Occipital lobe (tissue), 3 donors: ENCODE data around the gene SOCS3. TPM values are rescaled to one million over a fixed set of nuclear protein-coding genes. Genes with fewer than 3 reads are reported as not detected.
"Not testable (repeated sequence)": the region's sequence is repeated elsewhere in the genome, so short reads cannot be mapped to it uniquely, and the experiment has no call there.

Experiments used
- DNase-seq: peaks from one replicate; lab custom pipeline; 2025; lab: John Stamatoyannopoulos, UW
- small RNA-seq: library from RNA; depleted of rRNA; stranded (forward); fragments of <200 nt; gene quantifications from one replicate; pipeline ENCODE3, GENCODE V24; 2014
- total RNA-seq: library from RNA; depleted of rRNA; stranded (reverse); fragments of >200 nt; gene quantifications from one replicate; pipeline ENCODE4 v1.2.3, GENCODE V29; 2014

The SOCS3 gene
- total RNA-seq, 1 donor from 2014 or later, result 8.3 TPM

GRCh38 chr17:78309659-78310255 is 50.1 kb downstream of the SOCS3 start:
- DNase-seq, result not testable (repeated sequence)

DNA sequence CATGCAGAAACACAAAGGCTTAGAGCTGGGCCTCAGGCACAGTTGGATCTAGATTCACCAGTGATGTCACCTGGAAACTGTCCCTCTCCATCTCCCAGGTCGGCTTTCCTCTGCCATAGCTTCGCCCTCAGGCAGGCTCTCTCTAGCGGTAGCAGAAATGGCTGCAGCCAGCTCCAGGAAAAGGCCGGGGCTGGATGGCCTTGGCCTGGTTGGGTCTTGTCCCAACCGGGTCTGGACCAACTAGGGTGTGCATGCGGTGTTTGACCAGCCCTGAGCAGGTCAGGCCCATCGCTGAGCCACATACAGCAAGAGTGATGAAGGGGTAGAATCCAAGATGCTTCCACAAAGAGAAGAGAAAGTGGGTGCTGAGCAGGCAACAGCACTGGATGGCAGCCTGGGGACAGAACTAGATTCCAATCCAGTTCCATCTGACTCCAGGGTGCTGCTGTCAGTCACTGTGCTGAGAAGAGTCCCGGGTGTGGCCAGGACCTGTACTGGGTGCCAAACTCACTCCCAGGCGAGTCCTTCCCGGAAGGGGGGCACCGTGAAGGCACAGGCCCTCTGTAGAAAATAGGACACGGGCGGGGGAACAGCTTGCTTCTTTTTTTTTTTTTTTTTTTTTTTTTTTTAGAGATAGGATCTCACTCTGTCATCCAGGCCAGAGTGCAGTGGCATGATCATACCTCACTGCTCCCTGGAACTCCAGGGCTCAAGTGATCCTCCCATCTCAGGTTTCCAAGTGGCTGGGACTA is 51.8 kb downstream of the SOCS3 start:
- no peak for DNase-seq

GRCh38 chr17:78306913-78307312 is 53.0 kb downstream of the SOCS3 start:
- no peak for DNase-seq

Small RNAs within 50 kb of the gene (small RNA-seq; reads per million reads assigned to genes)
- gene RF00415, result not detected
- gene RN7SL236P, result not detected

Other genes with a start within 250 kb of the SOCS3 start
- 2.3 TPM for gene TMC6, start 231.3 kb downstream of the SOCS3 start, total RNA-seq
- 0.94 TPM for gene TMC8, start 229.3 kb downstream of the SOCS3 start, total RNA-seq
- not detected for gene C17orf99, start 213.7 kb downstream of the SOCS3 start, total RNA-seq
- gene SYNGR2, start 191.5 kb downstream of the SOCS3 start, total RNA-seq, result 11.4 TPM
- 1.6 TPM for gene TK1, start 173.0 kb downstream of the SOCS3 start, total RNA-seq
- 35.4 TPM for gene AFMID, start 172.7 kb downstream of the SOCS3 start, total RNA-seq
- 7.3 TPM for gene BIRC5, start 145.8 kb downstream of the SOCS3 start, total RNA-seq
- not detected for gene TMEM235, start 128.4 kb downstream of the SOCS3 start, total RNA-seq
- gene PGS1, start 18.6 kb upstream of the SOCS3 start, total RNA-seq, result 39.0 TPM
- under 0.01 TPM for gene DNAH17, start 217.3 kb upstream of the SOCS3 start, total RNA-seq